SK-N-SH (cell line): ENCODE measurements around the gene PHEX.

Source experiments
- EP300 ChIP-seq, 2 experiments: IDR thresholded peaks; 2 replicates each; pipeline versions ENCODE4 v1.4.0 to v1.6.1; 2012; ENCODE audit warnings: borderline replicate concordance in 1 of 2, low read depth in 1 of 2, low read length in 1 of 2
- EZH2phosphoT487 ChIP-seq: fragments of 200-600 bp; sonication (generic); IDR thresholded peaks from 2 replicates; pipeline ENCODE4 v1.6.1; 2017; ENCODE audit warnings: low read depth, mixed run types, mild to moderate bottlenecking, antibody characterized with exemption, moderate library complexity, borderline replicate concordance
- FOXJ3 ChIP-seq: sonication (generic); formaldehyde crosslinking; IDR thresholded peaks from 2 replicates; pipeline ENCODE4 v1.5.1; 2020; ENCODE audit warnings: mild to moderate bottlenecking, missing genetic modification reagents
- NRF1 ChIP-seq: IDR thresholded peaks from 2 replicates; pipeline ENCODE4 v1.6.1; 2012; ENCODE audit warnings: low read depth, mild to moderate bottlenecking, low read length
- POLR2AphosphoS5 ChIP-seq: IDR thresholded peaks from 2 replicates; pipeline ENCODE4 v1.6.1; 2012; ENCODE audit warnings: low read depth, low read length
- RFX5 ChIP-seq: IDR thresholded peaks from 2 replicates; pipeline ENCODE4 v1.6.1; 2012; ENCODE audit warnings: mild to moderate bottlenecking, improper control_type of control experiment, low read length
- SIN3A ChIP-seq: IDR thresholded peaks from 2 replicates; pipeline ENCODE4 v1.6.1; 2012; ENCODE audit warnings: low read depth, mild to moderate bottlenecking, low read length, moderate library complexity, borderline replicate concordance
- SMC3 ChIP-seq: IDR thresholded peaks from 2 replicates; pipeline ENCODE4 v1.6.1; 2012; ENCODE audit warnings: low read depth, low read length, improper control_type of control experiment
- TAF1 ChIP-seq: IDR thresholded peaks from 2 replicates; pipeline ENCODE4 v1.6.1; 2012; ENCODE audit warnings: low read depth, mild to moderate bottlenecking, low read length, moderate library complexity, borderline replicate concordance
- YY1 ChIP-seq: IDR thresholded peaks from 2 replicates; pipeline ENCODE4 v1.4.0; 2012; ENCODE audit warnings: low read depth, mild to moderate bottlenecking
- TF ChIP-seq, protein P1 (sequence below): IDR thresholded peaks from 2 replicates; pipeline ENCODE4 v1.4.0; 2012; ENCODE audit warnings: low read depth, borderline replicate concordance
- TF ChIP-seq, protein P2 (sequence below): fragments of 200-600 bp; sonication (generic); IDR thresholded peaks from 2 replicates; pipeline ENCODE4 v1.6.1; 2017; ENCODE audit warnings: antibody characterized with exemption, mild to moderate bottlenecking, moderate library complexity
- TF ChIP-seq, protein P3 (sequence below): fragments of 150-350 bp; IDR thresholded peaks from 2 replicates; pipeline ENCODE4 v1.6.1; 2016; ENCODE audit warnings: mild to moderate bottlenecking, low read depth, low read length

DNA sequence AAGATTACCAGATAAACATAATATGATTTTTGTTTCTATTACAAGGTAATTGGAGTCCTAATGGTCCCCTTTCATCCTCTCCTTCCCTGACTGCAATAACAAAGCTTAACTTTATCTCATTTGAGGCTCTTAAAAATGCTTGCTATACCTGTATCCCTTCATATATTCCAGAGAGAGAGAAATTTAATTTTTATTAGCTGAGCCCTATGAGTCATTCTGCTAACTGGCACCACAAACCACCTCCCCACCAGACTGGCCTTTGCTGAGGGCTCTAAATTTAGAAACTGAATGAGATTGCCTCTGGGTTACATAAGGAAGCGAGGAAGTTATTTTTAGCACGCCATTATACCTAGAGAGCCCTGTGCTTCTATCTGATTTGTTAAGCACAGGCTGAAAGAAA, 268.0 kb downstream of the PHEX start:
- TF ChIP-seq SMC3 (no peak), RFX5 (no peak), EZH2phosphoT487 (no peak), POLR2AphosphoS5 (no peak), SIN3A (no peak), FOXJ3 (no peak), EP300 (IDR thresholded peaks at IDR 0.05; ENCODE audit: borderline replicate concordance in 1 of 2, low read depth in 1 of 2, low read length in 1 of 2) (no peak), NRF1 (no peak), TAF1 (no peak), YY1 (no peak)
- TF ChIP-seq, protein P1, sequence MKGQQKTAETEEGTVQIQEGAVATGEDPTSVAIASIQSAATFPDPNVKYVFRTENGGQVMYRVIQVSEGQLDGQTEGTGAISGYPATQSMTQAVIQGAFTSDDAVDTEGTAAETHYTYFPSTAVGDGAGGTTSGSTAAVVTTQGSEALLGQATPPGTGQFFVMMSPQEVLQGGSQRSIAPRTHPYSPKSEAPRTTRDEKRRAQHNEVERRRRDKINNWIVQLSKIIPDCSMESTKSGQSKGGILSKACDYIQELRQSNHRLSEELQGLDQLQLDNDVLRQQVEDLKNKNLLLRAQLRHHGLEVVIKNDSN = no peak
- TF ChIP-seq, protein P2, sequence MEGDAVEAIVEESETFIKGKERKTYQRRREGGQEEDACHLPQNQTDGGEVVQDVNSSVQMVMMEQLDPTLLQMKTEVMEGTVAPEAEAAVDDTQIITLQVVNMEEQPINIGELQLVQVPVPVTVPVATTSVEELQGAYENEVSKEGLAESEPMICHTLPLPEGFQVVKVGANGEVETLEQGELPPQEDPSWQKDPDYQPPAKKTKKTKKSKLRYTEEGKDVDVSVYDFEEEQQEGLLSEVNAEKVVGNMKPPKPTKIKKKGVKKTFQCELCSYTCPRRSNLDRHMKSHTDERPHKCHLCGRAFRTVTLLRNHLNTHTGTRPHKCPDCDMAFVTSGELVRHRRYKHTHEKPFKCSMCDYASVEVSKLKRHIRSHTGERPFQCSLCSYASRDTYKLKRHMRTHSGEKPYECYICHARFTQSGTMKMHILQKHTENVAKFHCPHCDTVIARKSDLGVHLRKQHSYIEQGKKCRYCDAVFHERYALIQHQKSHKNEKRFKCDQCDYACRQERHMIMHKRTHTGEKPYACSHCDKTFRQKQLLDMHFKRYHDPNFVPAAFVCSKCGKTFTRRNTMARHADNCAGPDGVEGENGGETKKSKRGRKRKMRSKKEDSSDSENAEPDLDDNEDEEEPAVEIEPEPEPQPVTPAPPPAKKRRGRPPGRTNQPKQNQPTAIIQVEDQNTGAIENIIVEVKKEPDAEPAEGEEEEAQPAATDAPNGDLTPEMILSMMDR = no peak
- TF ChIP-seq, protein P3, sequence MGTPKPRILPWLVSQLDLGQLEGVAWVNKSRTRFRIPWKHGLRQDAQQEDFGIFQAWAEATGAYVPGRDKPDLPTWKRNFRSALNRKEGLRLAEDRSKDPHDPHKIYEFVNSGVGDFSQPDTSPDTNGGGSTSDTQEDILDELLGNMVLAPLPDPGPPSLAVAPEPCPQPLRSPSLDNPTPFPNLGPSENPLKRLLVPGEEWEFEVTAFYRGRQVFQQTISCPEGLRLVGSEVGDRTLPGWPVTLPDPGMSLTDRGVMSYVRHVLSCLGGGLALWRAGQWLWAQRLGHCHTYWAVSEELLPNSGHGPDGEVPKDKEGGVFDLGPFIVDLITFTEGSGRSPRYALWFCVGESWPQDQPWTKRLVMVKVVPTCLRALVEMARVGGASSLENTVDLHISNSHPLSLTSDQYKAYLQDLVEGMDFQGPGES = no peak
